Tibial nerve (tissue), 4 donors: ENCODE data around the gene ENTPD1. TPM values are rescaled to one million over a fixed set of nuclear protein-coding genes. Genes with fewer than 3 reads are reported as not detected.

Experiments
- DNase-seq, 2 donors: peaks; one replicate each; pipeline ENCODE4 v3.0.0-alpha.2; 2019; ENCODE audit warnings: low spot score in 2 of 2
- H3K27ac ChIP-seq, 4 donors: fragments of 200-600 bp; sonication (generic) in 3 of 4; one replicate each; pipeline ENCODE4 v1.5.1; 2017 to 2019; ENCODE audit warnings: mild to moderate bottlenecking in 1 of 4
- H3K27me3 ChIP-seq, 2 donors: fragments of 200-600 bp; sonication (generic) in 1 of 2; one replicate each; pipeline versions ENCODE4 v1.5.1 to v1.6.0; 2017 to 2019
- H3K36me3 ChIP-seq, 3 donors: fragments of 200-600 bp; sonication (generic); one replicate each; pipeline ENCODE4 v1.5.1; 2018 to 2019
- H3K4me1 ChIP-seq, 4 donors: fragments of 200-600 bp; sonication (generic) in 3 of 4; one replicate each; pipeline ENCODE4 v1.5.1; 2017 to 2019
- H3K4me3 ChIP-seq, 4 donors: fragments of 200-600 bp; sonication (generic) in 3 of 4; one replicate each; pipeline ENCODE4 v1.5.1; 2017 to 2019; ENCODE audit warnings: mild to moderate bottlenecking in 1 of 4, moderate library complexity in 1 of 4
- H3K9me3 ChIP-seq, 4 donors: fragments of 200-600 bp; sonication (generic) in 3 of 4; one replicate each; pipeline ENCODE4 v1.5.1; 2017 to 2019
- CTCF ChIP-seq, 5 experiments: fragments of 200-600 bp in 3 of 5; fragments of 450-650 bp in 2 of 5; sonication (generic) in 3 of 5; IDR thresholded peaks; one replicate each; pipeline ENCODE4 v1.5.1; 2016 to 2019; ENCODE audit warnings: antibody characterized with exemption in 5 of 5, mild to moderate bottlenecking in 3 of 5, moderate library complexity in 2 of 5
- EP300 ChIP-seq, 2 donors: sonication (generic); formaldehyde crosslinking; IDR thresholded peaks; one replicate each; pipeline ENCODE4 v1.6.1; 2017; ENCODE audit warnings: antibody characterized with exemption in 2 of 2, mild to moderate bottlenecking in 1 of 2
- POLR2A ChIP-seq, 2 donors: fragments of 450-650 bp; IDR thresholded peaks; one replicate each; pipeline ENCODE4 v1.6.1; 2017; ENCODE audit warnings: antibody characterized with exemption in 2 of 2, mild to moderate bottlenecking in 2 of 2, moderate library complexity in 2 of 2
- WGBS, 2 donors: methylation state at CpG; one replicate each; pipeline ENCODE4 v1.1.5; 2018; 5-methylcytosine and 5-hydroxymethylcytosine counted together
- total RNA-seq, 4 donors: library from RNA; depleted of rRNA; stranded (reverse); fragments of >200 nt; gene quantifications; one replicate each; pipeline ENCODE4 v1.1.0, GENCODE V29; 2016

ENTPD1 gene
- 10 to 100 TPM; 12.6 to 33.0 (median 26.1) TPM for total RNA-seq

GRCh38 chr10:95756041-95756761, at the start of gene ENTPD1:
Gene ENTPD1, plus strand, starts transcription at chr10:95756163. Its CDS starts 77 bp downstream, at chr10:95756240.
- peaks cover 0 to 24% (median 6%) of the 10 kb centered on the region in 4 donors for H3K4me1 ChIP-seq
- H3K4me3 ChIP-seq, result peak within 1 kb of the TSS; percentile 11 to 37 (median 30)
- WGBS, 2 donors, result 1 to 2% methylated on average over 11 of the region's 11 CpGs
- peak within 1 kb of the TSS in 3 of 4 donors; percentile 65 to 78 (median 65) for H3K27ac ChIP-seq
- H3K9me3 ChIP-seq, result no peaks in the 10 kb centered on the region
- peak in 1 of 2 donors; percentile 12 for DNase-seq
- H3K36me3 ChIP-seq, result no peaks in the 10 kb centered on the region
- TF ChIP-seq CTCF (IDR thresholded peaks at IDR 0.05), result no peak
- TF ChIP-seq EP300 (IDR thresholded peaks at IDR 0.05), result peak in 1 of 2 donors; percentile 54
- no peak for TF ChIP-seq POLR2A (IDR thresholded peaks at IDR 0.05)
- H3K27me3 ChIP-seq, result no peaks in the 10 kb centered on the region

GRCh38 chr10:95706573-95706972, 49.4 kb upstream of the ENTPD1 start:
- no peaks in the 10 kb centered on the region for H3K27me3 ChIP-seq
- H3K36me3 ChIP-seq, result no peaks in the 10 kb centered on the region
- no peak overlapping the region for H3K27ac ChIP-seq
- TF ChIP-seq POLR2A (IDR thresholded peaks at IDR 0.05), result no peak
- no peak for TF ChIP-seq CTCF (IDR thresholded peaks at IDR 0.05)
- no peak for TF ChIP-seq EP300 (IDR thresholded peaks at IDR 0.05)
- no peaks in the 10 kb centered on the region for H3K9me3 ChIP-seq
- no peaks in the 10 kb centered on the region for H3K4me1 ChIP-seq
- H3K4me3 ChIP-seq, result no peak overlapping the region
- whole genome bisulfite sequencing, 2 donors, result 41% methylated on average over 6 of the region's 6 CpGs; no CpG with 5 or more reads in 1 of the 2 donors
- no peak for DNase-seq

GRCh38 chr10:95706990-95707389, 49.0 kb upstream of the ENTPD1 start:
- H3K36me3 ChIP-seq, result no peaks in the 10 kb centered on the region
- no peak for DNase-seq
- TF ChIP-seq POLR2A (IDR thresholded peaks at IDR 0.05) (no peak), EP300 (IDR thresholded peaks at IDR 0.05) (no peak), CTCF (IDR thresholded peaks at IDR 0.05) (no peak)
- H3K4me1 ChIP-seq, result no peaks in the 10 kb centered on the region
- 91 to 100% methylated on average over 1 to 6 of the region's 7 CpGs for WGBS, 2 donors
- no peak overlapping the region for H3K4me3 ChIP-seq
- no peaks in the 10 kb centered on the region for H3K9me3 ChIP-seq
- H3K27ac ChIP-seq, result no peak overlapping the region
- no peaks in the 10 kb centered on the region for H3K27me3 ChIP-seq

- no peak for TF ChIP-seq EP300 (IDR thresholded peaks at IDR 0.05)
- no peak for TF ChIP-seq CTCF (IDR thresholded peaks at IDR 0.05)
- no peak for TF ChIP-seq POLR2A (IDR thresholded peaks at IDR 0.05)
- H3K27ac ChIP-seq, result no peak overlapping the region
- no peaks in the 10 kb centered on the region for H3K27me3 ChIP-seq
- H3K4me1 ChIP-seq, result no peaks in the 10 kb centered on the region
- WGBS, 2 donors, result 86 to 91% methylated on average over 4 of the region's 4 CpGs
- no peaks in the 10 kb centered on the region for H3K36me3 ChIP-seq
- H3K9me3 ChIP-seq, result no peaks in the 10 kb centered on the region
- H3K4me3 ChIP-seq, result no peak overlapping the region
- no peak for DNase-seq
Measured at GRCh38 chr10:95711492-95711891, 44.5 kb upstream of the ENTPD1 start.

- 85 to 86% methylated on average over 3 of the region's 3 CpGs for WGBS, 2 donors
- TF ChIP-seq CTCF (IDR thresholded peaks at IDR 0.05), result no peak
- no peak overlapping the region for H3K27ac ChIP-seq
- no peak overlapping the region for H3K4me3 ChIP-seq
- peak in 1 of 2 donors; percentile 18 for DNase-seq
- no peaks in the 10 kb centered on the region for H3K27me3 ChIP-seq
- no peaks in the 10 kb centered on the region for H3K9me3 ChIP-seq
- H3K36me3 ChIP-seq, result no peaks in the 10 kb centered on the region
- H3K4me1 ChIP-seq, result no peaks in the 10 kb centered on the region
Measured at GRCh38 chr10:95716466-95716865, 39.5 kb upstream of the ENTPD1 start.
